Smooth muscle cell (in vitro differentiated cells): Measurements from ENCODE around the gene SCN3A. TPM values are rescaled to one million over a fixed set of nuclear protein-coding genes. Genes with fewer than 3 reads are reported as not detected.

Experiments
- DNase-seq: peaks from one replicate; lab custom pipeline; 2025; ENCODE audit not compliant: unreplicated experiment; lab: John Stamatoyannopoulos, UW
- H2AFZ ChIP-seq: fragments of 200-600 bp; sonication (generic); 2 replicates; pipeline ENCODE4 v1.6.0; 2016; ENCODE audit warnings: antibody characterized with exemption, low read depth, mild to moderate bottlenecking
- H3F3A ChIP-seq: fragments of 200-600 bp; sonication (generic); 2 replicates; pipeline ENCODE4 v1.6.0; 2017; ENCODE audit warnings: antibody characterized with exemption, low read depth
- H3K27ac ChIP-seq: fragments of 200-600 bp; sonication (generic); 2 replicates; pipeline ENCODE4 v1.5.1; 2016; ENCODE audit warnings: low read depth, mild to moderate bottlenecking
- H3K27me3 ChIP-seq: fragments of 200-600 bp; sonication (generic); 2 replicates; pipeline ENCODE4 v1.6.1; 2016; ENCODE audit warnings: low read depth, mild to moderate bottlenecking
- H3K36me3 ChIP-seq: fragments of 200-600 bp; sonication (generic); 2 replicates; pipeline ENCODE4 v1.5.1; 2016; ENCODE audit warnings: low read depth
- H3K4me1 ChIP-seq: fragments of 200-600 bp; sonication (generic); 2 replicates; pipeline ENCODE4 v1.5.1; 2016; ENCODE audit warnings: low read depth
- H3K4me2 ChIP-seq: fragments of 200-600 bp; sonication (generic); 2 replicates; pipeline ENCODE4 v1.6.0; 2016; ENCODE audit warnings: mild to moderate bottlenecking
- H3K4me3 ChIP-seq: fragments of 200-600 bp; sonication (generic); 2 replicates; pipeline ENCODE4 v1.5.1; 2016; ENCODE audit warnings: mild to moderate bottlenecking
- H3K79me2 ChIP-seq: fragments of 200-600 bp; sonication (generic); 2 replicates; pipeline ENCODE4 v1.6.0; 2016; ENCODE audit warnings: low read depth, mild to moderate bottlenecking
- H3K9ac ChIP-seq: fragments of 200-600 bp; sonication (generic); 2 replicates; pipeline ENCODE4 v1.6.0; 2016; ENCODE audit warnings: low read depth
- H3K9me3 ChIP-seq: fragments of 200-600 bp; sonication (generic); replicated peaks from 2 replicates; pipeline ENCODE4 v1.5.1; 2016; ENCODE audit warnings: low read depth
- H4K20me1 ChIP-seq: fragments of 200-600 bp; sonication (generic); 2 replicates; pipeline ENCODE4 v1.6.0; 2016; ENCODE audit warnings: low read depth
- CTCF ChIP-seq: fragments of 200-600 bp; sonication (generic); IDR thresholded peaks from 2 replicates; pipeline ENCODE4 v1.5.1; 2017; ENCODE audit warnings: borderline replicate concordance, mild to moderate bottlenecking, antibody characterized with exemption; ENCODE audit not compliant: insufficient read depth, poor library complexity, severe bottlenecking
- WGBS: methylation state at CpG from one replicate; pipeline ENCODE4 v1.1.7; 2016; ENCODE audit warnings: low lambda C conversion rate; 5-methylcytosine and 5-hydroxymethylcytosine counted together
- polyA plus RNA-seq: library from polyadenylated mRNA; unstranded; fragments of >200 nt; fragmentation: Nextera tagmentation; extraction: Ambion mirVana; gene quantifications from 2 replicates; pipeline ENCODE4 v1.2.1, GENCODE V29; 2016
- total RNA-seq: library from RNA; depleted of rRNA; stranded (reverse); fragments of >200 nt; gene quantifications from 2 replicates; pipeline ENCODE4 v1.2.3, GENCODE V29; 2014

Gene SCN3A
- total and polyA plus RNA-seq, 2 experiments from 2014 or later: not detected

- Histone ChIP-seq H3K4me3 (no peak overlapping the region), H2AFZ (no peak overlapping the region), H3K36me3 (no peaks in the 10 kb centered on the region), H3K4me2 (no peak overlapping the region), H3K79me2 (no peaks in the 10 kb centered on the region), H3K9me3 (no peaks in the 10 kb centered on the region), H3K4me1 (no peaks in the 10 kb centered on the region), H4K20me1 (no peaks in the 10 kb centered on the region), H3K9ac (no peak overlapping the region), H3K27me3 (no peaks in the 10 kb centered on the region), H3K27ac (no peak overlapping the region), H3F3A (no peaks in the 10 kb centered on the region)
- TF ChIP-seq CTCF: no peak
- 68% methylated on average over 5 of the region's 5 CpGs for WGBS
- DNase-seq: no peak
These were observed 41.4 kb upstream of the SCN3A start for GRCh38 chr2:165245081-165245793.

GRCh38 chr2:165240916-165241315, 37.1 kb upstream of the SCN3A start:
- no peaks in the 10 kb centered on the region for H3K27me3 ChIP-seq
- no peaks in the 10 kb centered on the region for H3K4me1 ChIP-seq
- no peaks in the 10 kb centered on the region for H4K20me1 ChIP-seq
- H3K36me3 ChIP-seq: no peaks in the 10 kb centered on the region
- 83% methylated on average over 2 of the region's 2 CpGs for WGBS
- no peaks in the 10 kb centered on the region for H3K79me2 ChIP-seq
- DNase-seq: no peak
- H2AFZ ChIP-seq: no peak overlapping the region
- H3K9me3 ChIP-seq: no peaks in the 10 kb centered on the region
- H3K4me2 ChIP-seq: no peak overlapping the region
- H3F3A ChIP-seq: no peaks in the 10 kb centered on the region
- TF ChIP-seq CTCF: no peak
- H3K9ac ChIP-seq: no peak overlapping the region
- no peak overlapping the region for H3K27ac ChIP-seq
- H3K4me3 ChIP-seq: no peak overlapping the region

GRCh38 chr2:165239856-165240515, 36.1 kb upstream of the SCN3A start:
- no peaks in the 10 kb centered on the region for H3K27me3 ChIP-seq
- no peaks in the 10 kb centered on the region for H3F3A ChIP-seq
- no peak overlapping the region for H3K27ac ChIP-seq
- no peaks in the 10 kb centered on the region for H3K79me2 ChIP-seq
- no peaks in the 10 kb centered on the region for H4K20me1 ChIP-seq
- no peaks in the 10 kb centered on the region for H3K9me3 ChIP-seq
- H2AFZ ChIP-seq: no peak overlapping the region
- no peak overlapping the region for H3K4me2 ChIP-seq
- DNase-seq: no peak
- TF ChIP-seq CTCF: no peak
- 85% methylated on average over 4 of the region's 4 CpGs for WGBS
- H3K4me1 ChIP-seq: no peaks in the 10 kb centered on the region
- no peak overlapping the region for H3K4me3 ChIP-seq
- H3K36me3 ChIP-seq: no peaks in the 10 kb centered on the region
- H3K9ac ChIP-seq: no peak overlapping the region
